SK-N-SH treated with all-trans-retinoic acid at 6 μM for 48 hours (cell line): ENCODE data around the gene GSN.

ENCODE experiments used
- ATAC-seq: fragments of 200-7000 bp; cut with Tn5 transposase; 3 replicates; pipeline ENCODE4 v1.9.1; 2020; ENCODE audit warnings: mild to moderate bottlenecking, moderate library complexity
- ARNTL ChIP-seq: fragments of 450-650 bp; formaldehyde crosslinking; IDR thresholded peaks from 2 replicates; pipeline ENCODE4 v1.5.0; 2020; ENCODE audit warnings: low read depth, mild to moderate bottlenecking, moderate library complexity, borderline replicate concordance
- BACH2 ChIP-seq: fragments of 250-450 bp; sonication (Bioruptor Pico); IDR thresholded peaks from 2 replicates; pipeline ENCODE4 v1.9.0; 2021; ENCODE audit warnings: mild to moderate bottlenecking, borderline replicate concordance
- CSDC2 ChIP-seq: fragments of 250-450 bp; sonication (Bioruptor Pico); IDR thresholded peaks from 2 replicates; pipeline ENCODE4 v1.5.0; 2020; ENCODE audit warnings: mild to moderate bottlenecking, moderate library complexity
- ESRRG ChIP-seq: fragments of 250-450 bp; sonication (Bioruptor Pico); IDR thresholded peaks from 2 replicates; pipeline ENCODE4 v1.6.1; 2021; ENCODE audit warnings: mild to moderate bottlenecking
- GLIS3 ChIP-seq: fragments of 250-450 bp; sonication (Bioruptor Pico); IDR thresholded peaks from 2 replicates; pipeline ENCODE4 v1.5.0; 2020; ENCODE audit warnings: mild to moderate bottlenecking, moderate library complexity
- ISL1 ChIP-seq: fragments of 250-450 bp; sonication (Bioruptor Pico); IDR thresholded peaks from 2 replicates; pipeline ENCODE4 v2.1.2; 2022; ENCODE audit warnings: mild to moderate bottlenecking, moderate library complexity
- OSR1 ChIP-seq: fragments of 250-450 bp; sonication (Bioruptor Pico); IDR thresholded peaks from 2 replicates; pipeline ENCODE4 v1.8.0; 2022; ENCODE audit warnings: moderate library complexity, mild to moderate bottlenecking, inconsistent platforms
- PPARA ChIP-seq: fragments of 250-450 bp; sonication (Bioruptor Pico); IDR thresholded peaks from 2 replicates; pipeline ENCODE4 v1.5.0; 2020; ENCODE audit warnings: mild to moderate bottlenecking, borderline replicate concordance
- RARB ChIP-seq: fragments of 250-450 bp; sonication (Bioruptor Pico); IDR thresholded peaks from 2 replicates; pipeline ENCODE4 v1.8.0; 2021; ENCODE audit warnings: mild to moderate bottlenecking, moderate library complexity
- SNAI2 ChIP-seq: fragments of 250-450 bp; sonication (Bioruptor Pico); IDR thresholded peaks from 2 replicates; pipeline ENCODE4 v1.5.0; 2020; ENCODE audit warnings: mild to moderate bottlenecking, moderate library complexity
- TCF4 ChIP-seq: fragments of 250-450 bp; sonication (Bioruptor Pico); IDR thresholded peaks from 2 replicates; pipeline ENCODE4 v1.8.0; 2021; ENCODE audit warnings: mild to moderate bottlenecking, moderate library complexity, borderline replicate concordance
- TOX ChIP-seq: fragments of 250-450 bp; sonication (Bioruptor Pico); IDR thresholded peaks from 2 replicates; pipeline ENCODE4 v1.8.0; 2021; ENCODE audit warnings: mild to moderate bottlenecking, moderate library complexity, borderline replicate concordance
- ZFP3 ChIP-seq: fragments of 250-450 bp; sonication (Bioruptor Pico); IDR thresholded peaks from 2 replicates; pipeline ENCODE4 v1.5.0; 2020; ENCODE audit warnings: mild to moderate bottlenecking, moderate library complexity
- ZFP30 ChIP-seq: fragments of 450-650 bp; formaldehyde crosslinking; IDR thresholded peaks from 2 replicates; pipeline ENCODE4 v1.5.0; 2022; ENCODE audit warnings: mild to moderate bottlenecking, moderate library complexity
- ZNF565 ChIP-seq: fragments of 450-650 bp; formaldehyde crosslinking; conservative IDR thresholded peaks from 2 replicates; pipeline ENCODE4 v1.5.0; 2020; ENCODE audit warnings: low read depth, mild to moderate bottlenecking, moderate library complexity
- ZNF70 ChIP-seq: fragments of 450-650 bp; formaldehyde crosslinking; IDR thresholded peaks from 2 replicates; pipeline ENCODE4 v1.5.0; 2020; ENCODE audit warnings: mild to moderate bottlenecking, moderate library complexity
- ZNF8 ChIP-seq: fragments of 450-650 bp; formaldehyde crosslinking; IDR thresholded peaks from 2 replicates; pipeline ENCODE4 v1.5.0; 2020; ENCODE audit warnings: mild to moderate bottlenecking, moderate library complexity
- TF ChIP-seq, protein P1 (sequence below): fragments of 250-450 bp; sonication (Bioruptor Pico); IDR thresholded peaks from 2 replicates; pipeline ENCODE4 v1.5.1; 2021; ENCODE audit warnings: mild to moderate bottlenecking, moderate library complexity
- TF ChIP-seq, protein P2 (sequence below): fragments of 250-450 bp; sonication (Bioruptor Pico); IDR thresholded peaks from 2 replicates; pipeline ENCODE4 v1.8.0; 2020; ENCODE audit warnings: mild to moderate bottlenecking, moderate library complexity, borderline replicate concordance
- TF ChIP-seq, protein P3 (sequence below): fragments of 250-450 bp; sonication (Bioruptor Pico); IDR thresholded peaks from 2 replicates; pipeline ENCODE4 v1.8.0; 2021; ENCODE audit warnings: low read depth, mild to moderate bottlenecking, moderate library complexity, borderline replicate concordance
- TF ChIP-seq, protein P4 (sequence below): fragments of 250-450 bp; sonication (Bioruptor Pico); IDR thresholded peaks from 2 replicates; pipeline ENCODE4 v1.5.1; 2020; ENCODE audit warnings: low read depth, mild to moderate bottlenecking, moderate library complexity
- TF ChIP-seq, protein P5 (sequence below): fragments of 250-450 bp; sonication (Bioruptor Pico); IDR thresholded peaks from 2 replicates; pipeline ENCODE4 v1.5.0; 2020; ENCODE audit warnings: mild to moderate bottlenecking, moderate library complexity

The GSN gene

DNA sequence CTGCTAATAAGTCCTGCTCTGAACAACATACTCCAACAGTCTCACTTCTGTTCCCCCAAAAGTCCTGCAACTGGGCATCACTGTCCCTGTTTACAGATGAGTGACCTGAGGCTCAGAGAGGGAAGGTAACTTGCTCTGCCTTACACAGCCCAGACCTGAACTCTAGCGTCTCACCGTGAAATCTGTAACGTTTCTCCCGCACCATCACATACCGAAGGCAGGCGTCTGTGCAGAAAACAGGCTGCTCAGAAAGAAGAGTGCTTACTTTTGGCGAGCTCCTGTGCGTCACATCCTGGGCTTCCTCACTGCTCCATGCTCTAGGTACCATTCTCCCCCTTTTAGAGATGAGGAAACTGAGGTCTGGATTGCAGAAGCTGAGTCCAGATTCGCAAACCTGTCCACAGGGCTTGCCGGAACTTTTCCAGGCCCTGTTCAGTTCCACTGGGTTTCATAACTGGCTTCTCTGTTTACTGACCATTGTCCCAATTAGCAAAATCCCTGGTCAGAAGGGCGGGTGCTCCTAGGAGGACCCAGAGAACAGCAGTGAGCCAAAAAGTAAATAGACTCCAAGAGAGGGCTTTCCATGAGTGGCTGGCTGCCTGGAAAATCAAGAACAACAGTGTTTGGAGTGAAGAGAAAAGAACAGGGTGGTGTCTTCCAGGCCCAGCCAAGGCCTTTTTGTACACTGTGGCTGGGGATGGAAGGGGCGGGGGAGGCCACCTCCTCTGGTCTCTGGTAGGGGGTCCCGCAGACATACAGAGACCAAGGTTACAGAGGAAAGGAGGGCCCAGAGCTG is 27.1 kb downstream of the GSN start:
- no peak for ATAC-seq

DNA sequence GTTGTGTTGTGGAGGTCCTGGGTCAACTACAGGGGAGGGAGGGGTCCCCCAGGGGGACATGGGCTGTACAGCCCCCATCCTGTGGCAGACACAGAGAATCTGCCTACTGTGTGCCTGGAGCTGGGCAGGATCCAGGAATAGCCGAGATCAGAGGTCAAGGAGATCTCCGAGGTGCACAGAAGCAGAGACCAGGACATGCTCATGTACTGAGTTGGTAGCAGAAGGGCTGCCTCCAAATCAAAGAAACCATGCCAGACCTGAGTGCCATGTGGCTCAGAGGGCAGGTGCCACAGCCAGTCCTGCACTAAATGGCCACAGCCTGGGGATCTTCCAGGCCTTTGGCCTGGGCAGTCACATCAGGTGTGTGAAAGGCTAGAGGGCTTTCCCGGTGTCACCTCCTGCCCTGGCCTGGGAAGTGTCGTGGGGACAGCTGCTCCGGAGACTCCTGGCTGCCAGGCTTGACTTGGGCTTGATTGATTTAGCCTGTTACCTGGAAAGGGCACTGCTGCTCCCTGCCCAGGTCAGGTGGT is 27.8 kb downstream of the GSN start:
- TF ChIP-seq TOX (CRISPR knock-in tag) (no peak), ZFP3 (CRISPR knock-in tag) (no peak), ZFP30 (CRISPR knock-in tag) (no peak), GLIS3 (no peak), ISL1 (CRISPR knock-in tag) (no peak), OSR1 (no peak), TCF4 (no peak), ARNTL (CRISPR knock-in tag) (no peak), SNAI2 (CRISPR knock-in tag) (no peak), RARB (no peak), PPARA (CRISPR knock-in tag) (no peak), ZNF8 (CRISPR knock-in tag) (no peak), ESRRG (CRISPR knock-in tag) (no peak), CSDC2 (CRISPR knock-in tag) (no peak)
- TF ChIP-seq, protein P1, sequence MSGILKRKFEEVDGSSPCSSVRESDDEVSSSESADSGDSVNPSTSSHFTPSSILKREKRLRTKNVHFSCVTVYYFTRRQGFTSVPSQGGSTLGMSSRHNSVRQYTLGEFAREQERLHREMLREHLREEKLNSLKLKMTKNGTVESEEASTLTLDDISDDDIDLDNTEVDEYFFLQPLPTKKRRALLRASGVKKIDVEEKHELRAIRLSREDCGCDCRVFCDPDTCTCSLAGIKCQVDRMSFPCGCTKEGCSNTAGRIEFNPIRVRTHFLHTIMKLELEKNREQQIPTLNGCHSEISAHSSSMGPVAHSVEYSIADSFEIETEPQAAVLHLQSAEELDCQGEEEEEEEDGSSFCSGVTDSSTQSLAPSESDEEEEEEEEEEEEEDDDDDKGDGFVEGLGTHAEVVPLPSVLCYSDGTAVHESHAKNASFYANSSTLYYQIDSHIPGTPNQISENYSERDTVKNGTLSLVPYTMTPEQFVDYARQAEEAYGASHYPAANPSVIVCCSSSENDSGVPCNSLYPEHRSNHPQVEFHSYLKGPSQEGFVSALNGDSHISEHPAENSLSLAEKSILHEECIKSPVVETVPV (CRISPR knock-in tag), result no peak
- ATAC-seq, result no peak

More for the DNA sequence above, 27.1 kb downstream of the GSN start:
- TF ChIP-seq ZNF565 (CRISPR knock-in tag) (no peak), BACH2 (CRISPR knock-in tag) (no peak), ZNF8 (CRISPR knock-in tag) (no peak), PPARA (CRISPR knock-in tag) (no peak), GLIS3 (no peak), ZNF70 (CRISPR knock-in tag) (no peak), OSR1 (no peak), ARNTL (CRISPR knock-in tag) (no peak)
- TF ChIP-seq, protein P2, sequence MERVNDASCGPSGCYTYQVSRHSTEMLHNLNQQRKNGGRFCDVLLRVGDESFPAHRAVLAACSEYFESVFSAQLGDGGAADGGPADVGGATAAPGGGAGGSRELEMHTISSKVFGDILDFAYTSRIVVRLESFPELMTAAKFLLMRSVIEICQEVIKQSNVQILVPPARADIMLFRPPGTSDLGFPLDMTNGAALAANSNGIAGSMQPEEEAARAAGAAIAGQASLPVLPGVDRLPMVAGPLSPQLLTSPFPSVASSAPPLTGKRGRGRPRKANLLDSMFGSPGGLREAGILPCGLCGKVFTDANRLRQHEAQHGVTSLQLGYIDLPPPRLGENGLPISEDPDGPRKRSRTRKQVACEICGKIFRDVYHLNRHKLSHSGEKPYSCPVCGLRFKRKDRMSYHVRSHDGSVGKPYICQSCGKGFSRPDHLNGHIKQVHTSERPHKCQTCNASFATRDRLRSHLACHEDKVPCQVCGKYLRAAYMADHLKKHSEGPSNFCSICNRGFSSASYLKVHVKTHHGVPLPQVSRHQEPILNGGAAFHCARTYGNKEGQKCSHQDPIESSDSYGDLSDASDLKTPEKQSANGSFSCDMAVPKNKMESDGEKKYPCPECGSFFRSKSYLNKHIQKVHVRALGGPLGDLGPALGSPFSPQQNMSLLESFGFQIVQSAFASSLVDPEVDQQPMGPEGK (CRISPR knock-in tag), result no peak

DNA sequence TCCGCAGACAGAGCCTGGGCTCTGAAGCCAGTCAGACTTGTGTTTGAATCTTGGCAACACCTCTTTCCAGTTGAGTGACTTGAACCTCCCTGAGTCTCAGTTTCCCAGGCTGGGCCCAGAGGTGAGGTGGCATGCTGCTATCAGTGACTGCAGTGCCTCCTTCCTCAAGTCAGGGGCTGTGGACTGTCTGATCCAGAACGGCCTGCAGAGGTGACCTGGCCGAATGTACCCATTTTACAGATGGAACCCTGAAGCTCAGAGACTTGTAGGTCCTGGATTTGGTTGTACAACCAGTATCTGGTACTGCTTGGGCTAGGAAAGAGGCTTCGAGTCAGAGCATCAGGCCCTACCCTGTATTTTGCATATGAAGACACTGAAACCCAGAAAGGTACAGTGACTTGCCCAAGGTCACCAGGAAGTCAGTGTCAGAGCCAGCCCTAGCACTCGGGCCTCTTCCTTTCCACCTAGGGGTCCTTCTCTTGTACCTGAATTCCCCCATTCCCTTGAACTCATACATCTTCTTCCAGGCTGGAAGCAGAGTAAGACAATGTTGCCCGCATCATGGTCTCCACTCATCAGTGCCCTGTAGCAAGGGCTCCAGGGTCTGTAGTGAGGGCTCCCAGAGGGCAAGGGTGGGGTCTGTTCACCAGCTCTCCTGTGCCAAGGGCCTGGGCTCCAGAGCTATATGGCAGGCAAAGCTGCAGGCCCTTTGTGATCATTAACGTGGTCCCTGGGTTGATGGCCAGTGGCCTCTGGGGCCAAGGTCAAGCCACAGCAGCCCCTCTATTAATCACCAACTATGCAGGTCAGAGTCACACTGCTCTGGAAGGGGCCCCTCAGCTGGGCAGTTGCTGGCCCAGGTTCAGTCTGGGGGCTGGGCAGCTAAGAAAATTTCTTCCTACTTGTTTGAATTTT is 28.5 kb downstream of the GSN start:
- ATAC-seq, result no peak
- TF ChIP-seq ZNF70 (CRISPR knock-in tag) (no peak), PPARA (CRISPR knock-in tag) (no peak), ZNF8 (CRISPR knock-in tag) (no peak), SNAI2 (CRISPR knock-in tag) (no peak), ISL1 (CRISPR knock-in tag) (no peak), RARB (no peak), TCF4 (no peak), BACH2 (CRISPR knock-in tag) (no peak), ZFP3 (CRISPR knock-in tag) (no peak), GLIS3 (no peak), ESRRG (CRISPR knock-in tag) (no peak), ZFP30 (CRISPR knock-in tag) (no peak), ZNF565 (CRISPR knock-in tag) (no peak)
- TF ChIP-seq, protein P3, sequence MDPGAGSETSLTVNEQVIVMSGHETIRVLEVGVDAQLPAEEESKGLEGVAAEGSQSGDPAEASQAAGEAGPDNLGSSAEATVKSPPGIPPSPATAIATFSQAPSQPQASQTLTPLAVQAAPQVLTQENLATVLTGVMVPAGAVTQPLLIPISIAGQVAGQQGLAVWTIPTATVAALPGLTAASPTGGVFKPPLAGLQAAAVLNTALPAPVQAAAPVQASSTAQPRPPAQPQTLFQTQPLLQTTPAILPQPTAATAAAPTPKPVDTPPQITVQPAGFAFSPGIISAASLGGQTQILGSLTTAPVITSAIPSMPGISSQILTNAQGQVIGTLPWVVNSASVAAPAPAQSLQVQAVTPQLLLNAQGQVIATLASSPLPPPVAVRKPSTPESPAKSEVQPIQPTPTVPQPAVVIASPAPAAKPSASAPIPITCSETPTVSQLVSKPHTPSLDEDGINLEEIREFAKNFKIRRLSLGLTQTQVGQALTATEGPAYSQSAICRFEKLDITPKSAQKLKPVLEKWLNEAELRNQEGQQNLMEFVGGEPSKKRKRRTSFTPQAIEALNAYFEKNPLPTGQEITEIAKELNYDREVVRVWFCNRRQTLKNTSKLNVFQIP (CRISPR knock-in tag), result no peak
- TF ChIP-seq, protein P4, sequence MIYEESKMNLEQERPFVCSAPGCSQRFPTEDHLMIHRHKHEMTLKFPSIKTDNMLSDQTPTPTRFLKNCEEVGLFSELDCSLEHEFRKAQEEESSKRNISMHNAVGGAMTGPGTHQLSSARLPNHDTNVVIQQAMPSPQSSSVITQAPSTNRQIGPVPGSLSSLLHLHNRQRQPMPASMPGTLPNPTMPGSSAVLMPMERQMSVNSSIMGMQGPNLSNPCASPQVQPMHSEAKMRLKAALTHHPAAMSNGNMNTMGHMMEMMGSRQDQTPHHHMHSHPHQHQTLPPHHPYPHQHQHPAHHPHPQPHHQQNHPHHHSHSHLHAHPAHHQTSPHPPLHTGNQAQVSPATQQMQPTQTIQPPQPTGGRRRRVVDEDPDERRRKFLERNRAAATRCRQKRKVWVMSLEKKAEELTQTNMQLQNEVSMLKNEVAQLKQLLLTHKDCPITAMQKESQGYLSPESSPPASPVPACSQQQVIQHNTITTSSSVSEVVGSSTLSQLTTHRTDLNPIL (CRISPR knock-in tag), result no peak
- TF ChIP-seq, protein P1 (CRISPR knock-in tag), result no peak
- TF ChIP-seq, protein P5, sequence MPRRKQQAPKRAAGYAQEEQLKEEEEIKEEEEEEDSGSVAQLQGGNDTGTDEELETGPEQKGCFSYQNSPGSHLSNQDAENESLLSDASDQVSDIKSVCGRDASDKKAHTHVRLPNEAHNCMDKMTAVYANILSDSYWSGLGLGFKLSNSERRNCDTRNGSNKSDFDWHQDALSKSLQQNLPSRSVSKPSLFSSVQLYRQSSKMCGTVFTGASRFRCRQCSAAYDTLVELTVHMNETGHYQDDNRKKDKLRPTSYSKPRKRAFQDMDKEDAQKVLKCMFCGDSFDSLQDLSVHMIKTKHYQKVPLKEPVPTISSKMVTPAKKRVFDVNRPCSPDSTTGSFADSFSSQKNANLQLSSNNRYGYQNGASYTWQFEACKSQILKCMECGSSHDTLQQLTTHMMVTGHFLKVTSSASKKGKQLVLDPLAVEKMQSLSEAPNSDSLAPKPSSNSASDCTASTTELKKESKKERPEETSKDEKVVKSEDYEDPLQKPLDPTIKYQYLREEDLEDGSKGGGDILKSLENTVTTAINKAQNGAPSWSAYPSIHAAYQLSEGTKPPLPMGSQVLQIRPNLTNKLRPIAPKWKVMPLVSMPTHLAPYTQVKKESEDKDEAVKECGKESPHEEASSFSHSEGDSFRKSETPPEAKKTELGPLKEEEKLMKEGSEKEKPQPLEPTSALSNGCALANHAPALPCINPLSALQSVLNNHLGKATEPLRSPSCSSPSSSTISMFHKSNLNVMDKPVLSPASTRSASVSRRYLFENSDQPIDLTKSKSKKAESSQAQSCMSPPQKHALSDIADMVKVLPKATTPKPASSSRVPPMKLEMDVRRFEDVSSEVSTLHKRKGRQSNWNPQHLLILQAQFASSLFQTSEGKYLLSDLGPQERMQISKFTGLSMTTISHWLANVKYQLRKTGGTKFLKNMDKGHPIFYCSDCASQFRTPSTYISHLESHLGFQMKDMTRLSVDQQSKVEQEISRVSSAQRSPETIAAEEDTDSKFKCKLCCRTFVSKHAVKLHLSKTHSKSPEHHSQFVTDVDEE (CRISPR knock-in tag), result no peak
